ENCODE results near the gene AR. TPM values are rescaled to one million over a fixed set of nuclear protein-coding genes. Genes with fewer than 3 reads are reported as not detected.

The AR gene
- total RNA-seq, 1 experiment from 2014 or later, result 0.86 TPM

GRCh38 chrX:67545036-67545821 lies 1.4 kb downstream of the AR start:
- no peaks in the 10 kb centered on the region for H3K4me1 Mint-ChIP-seq (ENCODE audit: low read depth, unreplicated experiment)
- POLR2A ChIA-PET, result no interaction called here
- no peaks in the 10 kb centered on the region for H3K9me3 Mint-ChIP-seq (ENCODE audit: unreplicated experiment)
- peaks cover 7% of the 10 kb centered on the region for H3K27me3 Mint-ChIP-seq (ENCODE audit: insufficient read depth, unreplicated experiment)
- Histone ChIP-seq H3K4me1 (no peaks in the 10 kb centered on the region), H3K9me3 (no peaks in the 10 kb centered on the region), H3K36me3 (ENCODE audit: control insufficient read depth, insufficient read depth, low read length) (no peaks in the 10 kb centered on the region), H3K27me3 (replicated peaks; ENCODE audit: control insufficient read depth, insufficient read depth, low read length) (no peaks in the 10 kb centered on the region), H3K4me3 (ENCODE audit: low read depth, low read length) (no peak overlapping the region)
- peak overlapping the region; percentile 65 for H3K4me3 Mint-ChIP-seq (ENCODE audit: unreplicated experiment)
- TF ChIP-seq CTCF (IDR thresholded peaks at IDR 0.05; ENCODE audit: insufficient read depth in 1 of 2, low read depth in 1 of 2, low read length in 1 of 2, severe bottlenecking in 1 of 2, unreplicated experiment in 1 of 2), result no peak
- BruUV-seq (replicated peaks), result no TSS peak
- H3K36me3 Mint-ChIP-seq (ENCODE audit: insufficient read depth, unreplicated experiment), result no peaks in the 10 kb centered on the region
- intact Hi-C loops (cut with micrococcal nuclease; ENCODE audit: unreplicated experiment), result no loop called here
- CTCF ChIA-PET, result no interaction called here
- no peak for DNase-seq
- H3K27ac Mint-ChIP-seq (ENCODE audit: unreplicated experiment), result no peak overlapping the region

- CTCF ChIA-PET, result interaction anchor here (0.6 kb wide), 1 partner anchor 1086 kb away, joined by 3 read pairs; no protein-coding TSS in a partner anchor
- no peak overlapping the region for H3K4me3 ChIP-seq (ENCODE audit: low read depth, low read length)
Measured at GRCh38 chrX:67545893-67546495, 2.2 kb downstream of the AR start.

More at GRCh38 chrX:67545893-67546495, 2.2 kb downstream of the AR start:
- Mint-ChIP-seq H3K36me3 (ENCODE audit: insufficient read depth, unreplicated experiment) (no peaks in the 10 kb centered on the region), H3K9me3 (ENCODE audit: unreplicated experiment) (no peaks in the 10 kb centered on the region), H3K27me3 (ENCODE audit: insufficient read depth, unreplicated experiment) (peaks cover 5% of the 10 kb centered on the region), H3K4me3 (ENCODE audit: unreplicated experiment) (no peak overlapping the region), H3K27ac (ENCODE audit: unreplicated experiment) (no peak overlapping the region), H3K4me1 (ENCODE audit: low read depth, unreplicated experiment) (no peaks in the 10 kb centered on the region)
- BruUV-seq (replicated peaks), result no TSS peak
- intact Hi-C loops (cut with micrococcal nuclease; ENCODE audit: unreplicated experiment), result no loop called here
- Histone ChIP-seq H3K9me3 (no peaks in the 10 kb centered on the region), H3K36me3 (ENCODE audit: control insufficient read depth, insufficient read depth, low read length) (no peaks in the 10 kb centered on the region), H3K4me1 (no peaks in the 10 kb centered on the region), H3K27me3 (replicated peaks; ENCODE audit: control insufficient read depth, insufficient read depth, low read length) (no peaks in the 10 kb centered on the region)
- POLR2A ChIA-PET, result no interaction called here
- no peak for DNase-seq
- TF ChIP-seq CTCF (IDR thresholded peaks at IDR 0.05; ENCODE audit: insufficient read depth in 1 of 2, low read depth in 1 of 2, low read length in 1 of 2, severe bottlenecking in 1 of 2, unreplicated experiment in 1 of 2), result no peak
